ENCODE results near the gene CTDP1.

The CTDP1 gene

GRCh38 chr18:79724299-79725080, 44.9 kb downstream of the CTDP1 start:
- no peak for DNase-seq (ENCODE audit: low spot score)
- in situ Hi-C loops (cut with MboI; ENCODE audit: low sequenced_read_pairs, unreplicated experiment), result no loop called here
- TF ChIP-seq, protein P1, sequence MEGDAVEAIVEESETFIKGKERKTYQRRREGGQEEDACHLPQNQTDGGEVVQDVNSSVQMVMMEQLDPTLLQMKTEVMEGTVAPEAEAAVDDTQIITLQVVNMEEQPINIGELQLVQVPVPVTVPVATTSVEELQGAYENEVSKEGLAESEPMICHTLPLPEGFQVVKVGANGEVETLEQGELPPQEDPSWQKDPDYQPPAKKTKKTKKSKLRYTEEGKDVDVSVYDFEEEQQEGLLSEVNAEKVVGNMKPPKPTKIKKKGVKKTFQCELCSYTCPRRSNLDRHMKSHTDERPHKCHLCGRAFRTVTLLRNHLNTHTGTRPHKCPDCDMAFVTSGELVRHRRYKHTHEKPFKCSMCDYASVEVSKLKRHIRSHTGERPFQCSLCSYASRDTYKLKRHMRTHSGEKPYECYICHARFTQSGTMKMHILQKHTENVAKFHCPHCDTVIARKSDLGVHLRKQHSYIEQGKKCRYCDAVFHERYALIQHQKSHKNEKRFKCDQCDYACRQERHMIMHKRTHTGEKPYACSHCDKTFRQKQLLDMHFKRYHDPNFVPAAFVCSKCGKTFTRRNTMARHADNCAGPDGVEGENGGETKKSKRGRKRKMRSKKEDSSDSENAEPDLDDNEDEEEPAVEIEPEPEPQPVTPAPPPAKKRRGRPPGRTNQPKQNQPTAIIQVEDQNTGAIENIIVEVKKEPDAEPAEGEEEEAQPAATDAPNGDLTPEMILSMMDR (IDR thresholded peaks at IDR 0.05; ENCODE audit: borderline replicate concordance, control extremely low read depth, extremely low read depth, insufficient read depth, missing control alignments), result no peak

DNA sequence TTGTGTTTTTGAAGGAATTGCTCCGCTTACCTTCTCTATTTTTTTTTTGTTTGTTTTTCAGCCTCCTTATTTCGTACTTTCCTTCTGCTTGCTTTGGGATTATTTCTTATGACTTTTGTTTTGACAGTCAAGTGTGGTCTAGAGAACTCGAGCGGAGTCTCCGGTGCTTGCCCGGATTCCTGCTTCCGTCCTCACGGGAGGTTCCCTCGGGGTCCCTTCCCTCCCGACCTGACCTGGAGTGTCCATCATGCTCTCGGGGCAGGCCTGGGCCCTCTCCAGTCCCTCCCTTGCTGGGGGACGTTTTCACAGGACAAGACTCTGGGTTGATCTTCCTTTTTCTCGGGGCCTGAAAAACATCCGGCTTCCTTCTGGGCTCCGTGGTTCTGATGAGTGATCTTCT, 45.9 kb downstream of the CTDP1 start:
- TF ChIP-seq, protein P1 (IDR thresholded peaks at IDR 0.05; ENCODE audit: borderline replicate concordance, control extremely low read depth, extremely low read depth, insufficient read depth, missing control alignments), result no peak
- in situ Hi-C loops (cut with MboI; ENCODE audit: low sequenced_read_pairs, unreplicated experiment), result no loop called here
- DNase-seq (ENCODE audit: low spot score), result no peak

- no peak for DNase-seq (ENCODE audit: low spot score)
- TF ChIP-seq, protein P1 (IDR thresholded peaks at IDR 0.05; ENCODE audit: borderline replicate concordance, control extremely low read depth, extremely low read depth, insufficient read depth, missing control alignments), result no peak
- in situ Hi-C loops (cut with MboI; ENCODE audit: low sequenced_read_pairs, unreplicated experiment), result no loop called here
Observed at GRCh38 chr18:79726721-79727120, 47.1 kb downstream of the CTDP1 start.

DNA sequence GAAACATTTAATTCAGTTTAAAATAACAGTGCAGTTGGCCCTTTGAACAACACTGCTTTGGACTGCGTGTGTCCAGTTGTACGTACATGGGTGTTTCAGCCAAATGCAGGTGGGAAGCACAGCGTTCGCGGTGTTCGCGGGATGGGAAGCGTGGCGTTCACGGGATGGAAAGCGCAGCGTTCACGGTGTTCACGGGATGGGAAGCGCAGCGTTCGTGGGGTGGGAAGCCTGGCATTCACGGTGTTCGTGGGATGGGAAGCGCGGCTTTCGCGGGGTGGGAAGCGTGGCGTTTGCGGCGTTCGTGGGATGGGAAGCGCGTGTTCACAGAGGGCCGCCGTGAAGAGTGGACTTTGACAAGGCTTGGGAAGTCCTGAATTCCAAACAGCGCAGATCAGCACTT, 47.6 kb downstream of the CTDP1 start:
- DNase-seq (ENCODE audit: low spot score), result no peak
- TF ChIP-seq, protein P1 (IDR thresholded peaks at IDR 0.05; ENCODE audit: borderline replicate concordance, control extremely low read depth, extremely low read depth, insufficient read depth, missing control alignments), result no peak
- in situ Hi-C loops (cut with MboI; ENCODE audit: low sequenced_read_pairs, unreplicated experiment), result no loop called here

DNA sequence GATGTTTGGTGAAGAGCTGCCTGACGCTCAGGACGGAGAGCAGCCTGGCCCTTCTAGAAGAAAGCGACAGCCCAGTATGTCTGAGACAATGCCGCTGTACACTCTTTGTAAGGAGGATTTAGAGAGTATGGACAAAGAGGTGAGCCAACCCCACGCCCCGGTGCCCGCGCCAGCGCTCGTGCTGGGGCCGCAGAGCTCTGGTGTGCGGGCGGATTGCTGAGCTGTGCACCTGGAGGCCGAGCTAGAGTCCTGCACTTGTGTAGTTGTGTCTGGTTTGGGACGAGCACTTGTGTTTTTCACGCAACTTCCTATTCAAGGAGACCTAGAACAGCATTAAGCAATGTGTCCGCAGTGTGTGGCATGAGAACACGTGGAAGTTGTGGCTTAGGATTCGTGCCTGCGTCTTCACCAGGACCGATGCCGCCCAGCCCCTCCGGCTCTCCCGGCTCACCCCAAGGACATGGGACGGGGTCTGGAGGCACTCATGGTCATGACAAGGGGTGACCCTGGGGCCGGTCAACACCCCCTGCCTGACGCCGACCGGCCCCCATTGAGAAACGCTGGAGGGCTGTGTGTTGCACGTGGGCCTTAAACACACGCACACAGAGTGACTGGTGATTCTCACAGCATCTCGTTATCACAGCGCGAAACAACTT, 49.5 kb downstream of the CTDP1 start:
- DNase-seq (ENCODE audit: low spot score), result no peak
- in situ Hi-C loops (cut with MboI; ENCODE audit: low sequenced_read_pairs, unreplicated experiment), result no loop called here
- TF ChIP-seq, protein P1 (IDR thresholded peaks at IDR 0.05; ENCODE audit: borderline replicate concordance, control extremely low read depth, extremely low read depth, insufficient read depth, missing control alignments), result no peak

GRCh38 chr18:79729611-79730010, 50.0 kb downstream of the CTDP1 start:
- DNase-seq (ENCODE audit: low spot score), result no peak
- in situ Hi-C loops (cut with MboI; ENCODE audit: low sequenced_read_pairs, unreplicated experiment), result no loop called here
- TF ChIP-seq, protein P1 (IDR thresholded peaks at IDR 0.05; ENCODE audit: borderline replicate concordance, control extremely low read depth, extremely low read depth, insufficient read depth, missing control alignments), result no peak

All from GM13976 (cell line).